ENCODE measurements around the gene AXIN2.

- TF ChIP-seq POLR2AphosphoS5 (IDR thresholded peaks at IDR 0.05; ENCODE audit: borderline replicate concordance, low read depth, low read length) (no peak), EZH2 (IDR thresholded peaks at IDR 0.05) (no peak), FOXP2 (optimal IDR thresholded peaks at IDR 0.05; ENCODE audit: control extremely low read depth, extremely low read length, insufficient read depth) (no peak)
Observed at GRCh38 chr17:65600518-65600917, 39.1 kb upstream of the AXIN2 start.

Measured in SK-N-MC (cell line).